Astrocyte (in vitro differentiated cells and primary cell): ENCODE data around the gene YIPF3. TPM values are rescaled to one million over a fixed set of nuclear protein-coding genes. Genes with fewer than 3 reads are reported as not detected.

Source experiments
- DNase-seq: peaks from one replicate; pipeline ENCODE4 v3.0.0-alpha.2; 2010; ENCODE audit warnings: low read depth
- FAIRE-seq: peaks from 2 replicates; lab custom pipeline; 2011; peaks lifted over from hg19 to GRCh38; lab: Jason Lieb, UNC
- H2AFZ ChIP-seq: 2 replicates; pipeline ENCODE4 v1.6.0; 2012; ENCODE audit warnings: low read depth, low read length, inconsistent platforms
- H3K27ac ChIP-seq: 2 replicates; pipeline ENCODE4 v1.5.1; 2011; ENCODE audit warnings: low read depth, low read length, inconsistent platforms
- H3K27me3 ChIP-seq: 2 replicates; pipeline ENCODE4 v1.6.0; 2011; ENCODE audit warnings: low read length, inconsistent platforms; ENCODE audit not compliant: insufficient read depth
- H3K36me3 ChIP-seq: 2 replicates; pipeline ENCODE4 v1.5.1; 2011; ENCODE audit warnings: low read length, inconsistent platforms; ENCODE audit not compliant: insufficient read depth
- H3K4me1 ChIP-seq: 2 replicates; pipeline ENCODE4 v1.5.1; 2011; ENCODE audit warnings: low read length, inconsistent platforms; ENCODE audit not compliant: insufficient read depth
- H3K4me2 ChIP-seq: 2 replicates; pipeline ENCODE4 v1.6.0; 2012; ENCODE audit warnings: low read length, inconsistent platforms
- H3K4me3 ChIP-seq: 2 replicates; pipeline ENCODE4 v1.5.1; 2011; ENCODE audit warnings: low read depth, mild to moderate bottlenecking, low read length, inconsistent platforms; ENCODE audit not compliant: insufficient read depth
- H3K79me2 ChIP-seq: 2 replicates; pipeline ENCODE4 v1.6.0; 2012; ENCODE audit warnings: mild to moderate bottlenecking, low read length, inconsistent platforms; ENCODE audit not compliant: insufficient read depth
- H3K9ac ChIP-seq: 2 replicates; pipeline ENCODE4 v1.6.0; 2012; ENCODE audit warnings: mild to moderate bottlenecking, low read length, inconsistent platforms
- H3K9me3 ChIP-seq: 2 replicates; pipeline ENCODE4 v1.5.1; 2012; ENCODE audit warnings: low read depth, mild to moderate bottlenecking, low read length, inconsistent platforms; ENCODE audit not compliant: insufficient read depth
- H4K20me1 ChIP-seq: 2 replicates; pipeline ENCODE4 v1.6.0; 2012; ENCODE audit warnings: low read length, inconsistent platforms; ENCODE audit not compliant: insufficient read depth
- H3K27ac Mint-ChIP-seq: one replicate; pipeline ENCODE4 v1.8.0; 2021; ENCODE audit warnings: mild to moderate bottlenecking, mixed read lengths; ENCODE audit not compliant: unreplicated experiment
- H3K27me3 Mint-ChIP-seq: one replicate; pipeline ENCODE4 v1.8.0; 2021; ENCODE audit warnings: low read depth, mixed read lengths; ENCODE audit not compliant: unreplicated experiment
- H3K36me3 Mint-ChIP-seq: one replicate; pipeline ENCODE4 v1.8.0; 2021; ENCODE audit warnings: low read depth, mixed read lengths; ENCODE audit not compliant: unreplicated experiment
- H3K4me1 Mint-ChIP-seq: one replicate; pipeline ENCODE4 v1.8.0; 2021; ENCODE audit warnings: low read depth, mixed read lengths; ENCODE audit not compliant: unreplicated experiment
- H3K4me3 Mint-ChIP-seq: one replicate; pipeline ENCODE4 v1.8.0; 2021; ENCODE audit warnings: mild to moderate bottlenecking, moderate library complexity, mixed read lengths; ENCODE audit not compliant: unreplicated experiment
- H3K9me3 Mint-ChIP-seq: one replicate; pipeline ENCODE4 v1.8.0; 2021; ENCODE audit warnings: mild to moderate bottlenecking, mixed read lengths; ENCODE audit not compliant: unreplicated experiment
- CTCF ChIP-seq: IDR thresholded peaks from 2 replicates; pipeline ENCODE4 v1.5.1; 2011; ENCODE audit warnings: low read depth, mild to moderate bottlenecking, inconsistent platforms, low read length, moderate library complexity; ENCODE audit not compliant: insufficient read depth
- EZH2 ChIP-seq: IDR thresholded peaks from 2 replicates; pipeline ENCODE4 v1.6.1; 2012; ENCODE audit warnings: mild to moderate bottlenecking, low read length, inconsistent platforms; ENCODE audit not compliant: insufficient read depth
- total RNA-seq: library from RNA; stranded (reverse); gene quantifications from 2 replicates; pipeline ENCODE4 v1.2.1, GENCODE V29; 2021

YIPF3 gene
- total RNA-seq, 1 donor from 2014 or later: 132 TPM

GRCh38 chr6:43506667-43507471, 9.9 kb downstream of the YIPF3 start:
- H3K27me3 Mint-ChIP-seq: peaks cover 19% of the 10 kb centered on the region
- Histone ChIP-seq H3K4me3 (no peak overlapping the region), H3K9me3 (no peaks in the 10 kb centered on the region), H3K27ac (no peak overlapping the region), H3K9ac (no peak overlapping the region), H3K4me1 (peaks cover 11% of the 10 kb centered on the region), H3K36me3 (peaks cover 13% of the 10 kb centered on the region), H3K79me2 (no peaks in the 10 kb centered on the region), H4K20me1 (peaks cover 23% of the 10 kb centered on the region), H3K4me2 (no peak overlapping the region), H3K27me3 (no peaks in the 10 kb centered on the region), H2AFZ (no peak overlapping the region)
- no peaks in the 10 kb centered on the region for H3K9me3 Mint-ChIP-seq
- TF ChIP-seq CTCF: peak; percentile 91
- no peak for TF ChIP-seq EZH2
- H3K36me3 Mint-ChIP-seq: peaks cover 24% of the 10 kb centered on the region
- no peaks in the 10 kb centered on the region for H3K4me1 Mint-ChIP-seq
- no peak overlapping the region for H3K4me3 Mint-ChIP-seq
- DNase-seq (peak; percentile 44), FAIRE-seq (no peak)
- H3K27ac Mint-ChIP-seq: no peak overlapping the region

DNA sequence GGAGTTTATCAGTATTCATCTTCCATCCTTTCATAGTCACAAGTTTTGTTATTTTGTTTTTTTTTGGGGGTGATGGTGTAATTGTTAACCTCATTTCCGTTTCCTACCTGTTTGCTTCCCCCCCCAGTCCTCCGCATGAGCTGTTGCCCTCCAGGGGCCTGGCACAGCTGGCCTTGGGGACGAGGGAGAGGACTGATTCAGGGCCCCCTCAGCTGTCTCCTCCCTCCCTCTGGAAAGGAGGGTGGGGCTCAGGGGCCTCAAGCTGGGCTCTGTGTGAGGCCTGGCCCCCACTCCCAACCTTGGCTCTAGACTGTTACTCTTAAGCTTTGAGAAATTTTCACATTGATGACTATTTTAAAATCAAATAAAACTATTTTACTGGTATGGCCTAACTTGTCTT, 10.6 kb downstream of the YIPF3 start:
- Mint-ChIP-seq H3K27ac (no peak overlapping the region), H3K36me3 (peaks cover 23% of the 10 kb centered on the region), H3K4me1 (no peaks in the 10 kb centered on the region), H3K4me3 (no peak overlapping the region), H3K9me3 (no peaks in the 10 kb centered on the region), H3K27me3 (peaks cover 19% of the 10 kb centered on the region)
- Histone ChIP-seq H3K36me3 (peaks cover 12% of the 10 kb centered on the region), H3K9ac (no peak overlapping the region), H3K4me3 (no peak overlapping the region), H3K27me3 (no peaks in the 10 kb centered on the region), H3K4me2 (no peak overlapping the region), H3K4me1 (peaks cover 11% of the 10 kb centered on the region), H3K79me2 (no peaks in the 10 kb centered on the region), H4K20me1 (peaks cover 19% of the 10 kb centered on the region), H3K9me3 (no peaks in the 10 kb centered on the region), H3K27ac (no peak overlapping the region), H2AFZ (no peak overlapping the region)
- FAIRE-seq (no peak), DNase-seq (no peak)
- no peak for TF ChIP-seq CTCF
- TF ChIP-seq EZH2: no peak

DNA sequence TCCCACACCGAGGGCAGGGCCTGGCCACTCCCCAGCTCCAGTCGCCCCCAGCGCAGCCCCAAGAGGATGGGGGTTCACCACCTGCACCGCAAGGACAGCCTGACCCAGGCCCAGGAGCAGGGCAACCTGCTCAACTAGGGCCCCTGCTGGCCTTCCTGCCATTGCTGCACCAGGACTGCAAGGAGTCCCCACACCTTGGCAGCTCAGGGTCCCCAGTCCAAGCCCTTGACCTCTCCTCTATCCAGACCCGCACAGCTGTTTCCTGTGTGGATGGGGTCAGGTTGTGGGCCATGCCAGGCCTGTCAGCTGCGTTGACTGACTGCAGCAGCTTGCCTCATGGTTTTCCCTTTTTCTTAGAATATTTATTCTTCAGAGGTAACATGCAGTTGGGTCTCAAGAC, 11.0 kb downstream of the YIPF3 start:
- no peak for DNase-seq
- Mint-ChIP-seq H3K4me1 (no peaks in the 10 kb centered on the region), H3K36me3 (peaks cover 24% of the 10 kb centered on the region), H3K27ac (no peak overlapping the region), H3K4me3 (no peak overlapping the region), H3K9me3 (no peaks in the 10 kb centered on the region), H3K27me3 (peaks cover 19% of the 10 kb centered on the region)
- no peak for TF ChIP-seq CTCF
- no peaks in the 10 kb centered on the region for H3K9me3 ChIP-seq
- H3K4me3 ChIP-seq: no peak overlapping the region
- H4K20me1 ChIP-seq: peaks cover 19% of the 10 kb centered on the region
- no peaks in the 10 kb centered on the region for H3K79me2 ChIP-seq
- H3K27me3 ChIP-seq: no peaks in the 10 kb centered on the region
- FAIRE-seq: no peak
- peaks cover 12% of the 10 kb centered on the region for H3K36me3 ChIP-seq
- H3K9ac ChIP-seq: no peak overlapping the region
- peaks cover 10% of the 10 kb centered on the region for H3K4me1 ChIP-seq
- H3K27ac ChIP-seq: no peak overlapping the region
- H2AFZ ChIP-seq: no peak overlapping the region
- no peak overlapping the region for H3K4me2 ChIP-seq
